IPS-NIHi7 (cell line): ENCODE data around the gene ARNT2.

Experiments used
- DNase-seq: peaks from one replicate; pipeline ENCODE4 v3.0.0; 2012; ENCODE audit warnings: mixed read lengths; ENCODE audit errors: extremely low spot score

The ARNT2 gene

DNA sequence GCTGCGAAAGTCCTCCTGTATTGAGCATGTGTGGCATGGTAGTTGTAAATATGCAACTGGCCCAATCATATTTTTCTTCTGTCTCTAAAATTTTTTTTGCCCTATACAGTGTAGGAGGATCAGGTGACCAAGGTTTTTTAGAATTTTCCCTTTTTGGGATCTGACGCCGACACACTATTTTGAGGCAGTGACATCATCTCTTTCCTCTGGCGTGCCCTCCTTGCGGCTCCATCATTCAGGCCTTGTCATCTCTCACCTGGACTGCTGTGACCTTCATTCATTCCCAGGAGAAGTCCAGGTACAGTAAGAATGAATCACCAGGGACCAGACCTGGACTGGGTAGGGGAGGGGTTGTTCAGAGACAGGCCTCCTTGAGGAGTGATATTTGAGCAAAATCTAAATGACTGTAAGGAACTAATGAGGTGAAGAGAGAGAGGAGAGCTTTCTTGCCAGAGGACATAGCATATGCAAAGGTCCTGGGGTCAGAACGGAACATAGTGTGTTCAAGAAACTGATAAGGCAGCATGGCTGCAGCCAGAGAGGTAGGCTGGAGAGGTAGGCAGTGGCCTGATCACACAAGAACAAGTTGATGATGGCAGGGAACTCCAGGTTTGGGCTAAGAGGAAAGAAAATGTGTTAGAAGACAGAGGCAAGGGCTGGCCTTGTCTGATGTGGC lies 38.7 kb downstream of the ARNT2 start:
- DNase-seq, result no peak

DNA sequence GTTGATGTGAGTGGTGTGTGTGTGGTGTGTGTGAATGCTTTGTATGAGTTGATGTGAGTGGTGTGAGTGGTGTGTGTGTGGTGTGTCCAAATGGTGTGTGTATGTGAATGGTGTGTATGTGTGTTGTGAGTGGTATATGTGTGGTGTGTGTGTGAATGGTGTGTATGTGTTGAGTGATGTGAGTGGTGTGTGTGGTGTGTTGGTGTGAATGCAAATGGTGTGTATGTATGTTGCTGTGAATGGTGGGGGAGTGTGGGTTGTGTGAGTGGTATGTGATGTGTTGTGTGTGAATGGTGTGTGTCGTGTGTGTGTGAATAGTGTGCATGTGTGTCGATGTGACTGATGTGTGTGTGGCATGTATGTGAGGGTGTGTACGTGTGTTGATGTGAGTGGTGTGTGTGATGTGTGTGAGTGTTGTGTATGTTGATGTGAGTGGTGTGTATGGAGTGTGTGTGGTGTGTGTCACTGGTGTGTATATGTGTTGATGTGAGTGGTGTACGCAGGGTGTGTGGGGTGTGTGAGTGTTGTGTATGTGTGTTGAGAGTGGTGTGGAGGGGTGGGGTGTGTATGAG lies 40.6 kb downstream of the ARNT2 start:
- DNase-seq, result no peak

DNA sequence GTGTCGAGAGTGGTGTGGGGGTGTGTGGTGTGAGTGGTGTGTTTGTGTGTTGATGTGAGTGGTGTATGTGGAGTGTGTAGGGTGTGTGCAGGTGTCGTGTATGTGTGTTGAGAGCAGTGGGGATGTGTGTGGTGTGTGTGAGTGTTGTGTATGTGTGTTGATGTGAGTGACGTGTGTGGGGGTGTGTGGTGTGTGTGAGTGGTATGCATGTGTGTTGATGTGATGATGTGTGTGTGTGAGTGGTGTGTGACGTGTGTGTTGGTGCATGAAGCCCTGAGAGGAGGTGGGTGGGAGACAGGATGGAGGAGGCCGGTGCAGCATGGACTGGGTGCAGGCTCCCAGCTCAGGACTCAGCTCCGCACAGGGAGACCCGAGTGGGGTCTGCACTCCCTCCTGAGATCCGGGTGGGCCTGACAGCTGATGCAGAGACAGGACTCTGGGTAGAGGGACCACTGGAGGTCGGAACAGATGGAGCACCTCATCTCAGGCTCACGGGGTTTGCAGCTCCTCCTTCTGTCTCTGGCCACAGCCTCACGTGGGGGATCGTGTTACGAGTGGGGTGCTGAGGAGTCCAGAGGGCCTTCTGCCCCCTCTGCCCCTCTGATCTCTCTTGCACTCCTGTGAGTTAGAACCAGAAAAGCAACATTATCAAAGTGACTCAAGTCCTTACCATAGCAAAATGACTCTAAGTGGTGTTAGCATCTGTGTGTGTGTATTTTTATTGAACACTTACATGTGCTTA lies 41.3 kb downstream of the ARNT2 start:
- DNase-seq, result no peak

- no peak for DNase-seq
Measured at GRCh38 chr15:80447077-80447476, 42.9 kb downstream of the ARNT2 start.

DNA sequence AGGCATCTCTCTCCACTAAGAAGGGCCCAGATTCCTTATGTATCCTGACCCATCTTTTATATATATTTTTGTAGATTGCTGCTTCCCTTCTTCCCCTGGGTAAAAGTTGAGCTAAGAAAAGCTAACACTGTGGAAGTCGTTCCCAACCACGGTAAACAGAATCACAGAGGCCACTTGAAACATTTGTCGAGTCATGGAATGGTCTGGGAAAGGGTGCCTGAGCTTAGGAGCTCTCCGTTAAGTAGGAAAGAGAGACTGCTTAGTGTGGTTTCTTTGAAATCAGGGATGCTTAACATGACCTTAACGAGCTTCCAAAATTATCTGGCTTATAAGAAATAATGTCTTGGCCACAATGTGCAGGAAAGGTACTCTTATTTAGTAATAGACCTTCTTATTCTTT lies 45.6 kb downstream of the ARNT2 start:
- DNase-seq, result no peak

DNA sequence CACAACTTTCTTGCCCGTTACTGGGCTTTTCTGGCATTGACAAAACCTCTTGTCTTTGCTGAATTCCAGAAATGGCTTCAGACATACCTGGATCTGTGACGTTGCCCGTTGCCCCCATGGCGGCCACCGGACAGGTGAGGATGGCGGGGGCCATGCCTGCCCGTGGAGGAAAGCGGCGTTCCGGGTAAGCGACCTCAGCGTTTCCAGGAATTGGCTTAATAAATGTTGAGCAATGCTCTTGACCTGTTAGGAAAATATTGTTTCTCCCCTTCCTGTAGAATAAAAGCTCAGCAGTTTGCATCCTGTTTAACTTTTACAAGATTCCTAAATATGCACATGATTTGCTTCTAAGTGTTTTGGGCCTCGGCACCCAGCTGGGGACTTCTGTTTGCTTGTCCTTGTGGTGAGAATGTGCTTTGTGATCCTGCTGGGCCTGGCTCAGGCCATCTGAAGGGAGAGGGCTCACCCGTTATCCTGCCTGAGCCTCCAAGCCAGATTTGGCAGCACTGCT lies 46.7 kb downstream of the ARNT2 start:
- peak; percentile 53 for DNase-seq

DNA sequence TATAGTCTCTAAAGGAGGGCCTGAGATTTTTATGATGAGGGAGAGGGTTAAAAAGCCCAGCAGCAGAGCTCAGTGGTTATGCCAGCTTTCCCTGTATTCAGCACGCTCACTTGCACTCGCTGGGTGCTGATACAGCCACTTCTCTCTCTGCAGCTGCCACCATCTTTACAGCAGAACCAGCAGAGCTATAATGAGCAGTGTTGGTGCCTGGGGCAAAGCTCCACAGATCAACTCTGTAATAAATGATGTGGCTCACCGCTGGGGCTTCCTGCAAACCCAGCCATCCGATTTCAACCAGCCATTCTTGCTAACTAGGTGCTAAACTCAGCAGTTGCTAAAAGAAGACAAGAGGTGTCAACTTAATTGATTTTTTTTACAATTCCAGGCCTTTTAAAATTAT lies 48.0 kb downstream of the ARNT2 start:
- no peak for DNase-seq

DNA sequence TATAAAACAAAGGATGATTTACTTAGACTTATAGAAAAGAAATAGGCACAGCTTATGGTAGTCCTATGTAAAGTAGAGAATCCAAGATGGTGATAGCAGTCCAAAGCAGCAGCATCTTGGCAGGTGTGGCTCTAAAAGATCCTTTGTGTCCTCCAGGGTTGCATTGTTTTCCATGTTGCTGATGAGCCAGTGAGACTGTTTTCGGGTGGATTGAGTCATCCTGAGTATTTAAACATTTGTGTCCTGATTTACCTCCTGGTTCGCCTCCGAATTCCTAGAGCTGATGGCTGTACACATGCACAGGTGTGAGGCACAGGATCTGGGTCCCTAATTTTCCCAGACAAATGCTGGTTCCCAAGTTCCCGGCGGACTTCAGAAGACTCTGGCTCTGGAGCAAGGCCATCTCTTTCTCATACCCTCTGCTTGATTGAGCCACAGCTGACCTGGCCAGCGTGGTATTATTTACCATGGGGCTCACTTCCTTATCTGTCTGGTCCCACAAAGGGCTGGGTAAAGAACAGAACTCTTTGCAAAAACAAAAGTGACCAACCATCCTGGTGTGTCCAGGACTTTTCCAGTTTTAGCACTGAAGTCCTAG lies 51.0 kb downstream of the ARNT2 start:
- DNase-seq, result no peak

GRCh38 chr15:80455668-80456442 lies 51.7 kb downstream of the ARNT2 start:
- DNase-seq, result peak; percentile 79

DNA sequence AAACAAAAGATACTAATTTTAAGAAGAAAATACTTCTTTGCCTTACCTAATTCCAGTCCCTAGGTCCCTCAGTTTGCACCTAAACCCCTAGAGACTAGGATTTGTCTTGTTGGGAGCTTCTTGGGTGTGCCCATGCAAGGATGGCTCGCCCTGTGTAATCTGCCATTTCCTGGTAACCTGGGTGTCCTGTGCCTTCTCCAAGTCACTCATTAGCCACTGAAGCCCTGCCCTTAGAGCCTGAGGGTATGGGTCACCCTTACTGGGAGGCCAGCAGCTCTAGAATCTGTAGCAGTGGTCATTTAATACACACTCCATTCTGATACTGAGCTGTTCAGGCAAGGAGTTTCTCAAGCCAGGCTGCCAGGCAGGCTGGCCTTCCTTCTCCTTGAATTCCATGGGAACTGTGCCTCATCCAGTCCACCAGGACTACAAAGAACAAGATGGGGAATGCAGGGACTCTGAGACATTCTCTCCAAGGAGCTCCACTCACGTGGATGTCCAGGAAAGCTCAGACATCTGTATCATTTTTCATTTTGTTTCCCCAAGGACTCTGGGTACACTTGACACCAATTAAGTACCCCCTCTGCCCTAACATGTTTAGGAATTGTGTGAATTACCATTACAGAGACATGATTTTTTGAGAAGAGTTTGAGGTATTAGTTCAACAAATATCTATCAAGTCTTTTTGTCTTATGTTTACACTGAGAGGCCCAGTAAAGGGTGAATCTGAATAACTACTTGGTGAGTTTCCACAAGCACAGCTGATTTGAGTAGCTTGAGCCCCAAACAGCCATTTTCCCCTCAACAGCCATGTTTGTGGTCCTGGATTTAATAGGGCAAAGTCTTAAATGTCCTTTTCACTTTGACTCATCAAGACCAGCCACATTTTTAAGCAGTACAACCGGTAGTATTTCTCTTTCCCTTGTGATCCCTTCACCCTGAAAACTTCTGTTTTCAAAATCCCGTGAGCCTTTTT lies 52.6 kb downstream of the ARNT2 start:
- no peak for DNase-seq

- DNase-seq, result no peak
Measured at GRCh38 chr15:80457896-80458295, 53.7 kb downstream of the ARNT2 start.

DNA sequence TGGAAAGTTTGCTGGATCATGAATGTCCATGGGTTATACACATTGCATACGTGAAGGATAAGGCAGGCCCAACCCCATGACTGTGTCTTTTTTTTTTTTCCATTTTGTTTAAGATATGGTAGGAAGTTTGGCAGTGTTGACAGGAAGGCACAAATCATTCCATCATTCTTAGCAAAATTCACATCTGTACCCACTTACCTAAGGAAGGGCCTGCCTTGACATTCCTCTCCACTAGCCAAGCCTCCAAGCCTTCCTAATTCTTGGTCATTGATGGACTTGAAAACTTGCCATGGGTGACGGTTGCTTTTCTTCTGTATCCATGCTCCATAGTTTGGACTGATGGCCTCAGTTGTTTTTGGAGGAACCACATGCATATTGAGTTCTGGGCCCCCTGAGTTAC lies 54.4 kb downstream of the ARNT2 start:
- no peak for DNase-seq

DNA sequence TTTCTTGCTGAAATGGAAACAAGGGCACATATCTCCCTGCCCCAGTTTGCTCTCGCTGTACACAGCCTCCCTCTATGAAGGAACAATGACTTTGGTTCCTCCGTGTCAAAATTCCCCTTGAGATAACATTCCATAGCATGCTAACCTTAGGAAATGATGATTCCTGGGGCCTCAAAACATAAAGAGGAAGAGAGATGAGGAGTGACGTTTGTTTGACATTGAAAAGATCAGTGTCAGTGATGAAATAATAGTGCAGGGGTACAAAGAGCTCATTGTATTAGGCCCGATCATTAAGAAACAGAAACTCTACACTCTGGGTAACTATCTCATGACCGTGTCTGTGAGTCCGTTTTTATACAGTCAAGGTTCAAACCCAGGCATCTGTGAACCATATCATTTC lies 55.2 kb downstream of the ARNT2 start:
- no peak for DNase-seq

DNA sequence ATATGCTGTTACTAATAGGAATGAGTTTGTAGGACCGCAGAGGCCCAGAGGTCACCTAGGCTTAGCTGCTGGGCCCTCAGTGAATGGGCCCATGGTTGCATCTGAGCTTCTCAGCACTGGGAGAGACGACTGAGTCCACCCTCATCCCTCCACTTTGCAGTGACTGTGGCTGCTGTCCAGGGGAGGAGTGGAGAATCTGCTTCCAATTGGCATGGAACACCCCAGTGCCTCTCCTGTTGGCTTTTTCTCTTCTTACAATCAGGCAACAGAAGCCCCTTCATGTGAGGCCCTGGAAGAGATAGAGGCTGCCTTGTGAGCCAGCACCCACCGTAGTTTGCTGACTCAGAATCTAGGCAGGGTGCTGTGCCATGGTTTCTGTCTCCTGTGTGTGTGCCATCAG lies 55.6 kb downstream of the ARNT2 start:
- DNase-seq, result no peak

DNA sequence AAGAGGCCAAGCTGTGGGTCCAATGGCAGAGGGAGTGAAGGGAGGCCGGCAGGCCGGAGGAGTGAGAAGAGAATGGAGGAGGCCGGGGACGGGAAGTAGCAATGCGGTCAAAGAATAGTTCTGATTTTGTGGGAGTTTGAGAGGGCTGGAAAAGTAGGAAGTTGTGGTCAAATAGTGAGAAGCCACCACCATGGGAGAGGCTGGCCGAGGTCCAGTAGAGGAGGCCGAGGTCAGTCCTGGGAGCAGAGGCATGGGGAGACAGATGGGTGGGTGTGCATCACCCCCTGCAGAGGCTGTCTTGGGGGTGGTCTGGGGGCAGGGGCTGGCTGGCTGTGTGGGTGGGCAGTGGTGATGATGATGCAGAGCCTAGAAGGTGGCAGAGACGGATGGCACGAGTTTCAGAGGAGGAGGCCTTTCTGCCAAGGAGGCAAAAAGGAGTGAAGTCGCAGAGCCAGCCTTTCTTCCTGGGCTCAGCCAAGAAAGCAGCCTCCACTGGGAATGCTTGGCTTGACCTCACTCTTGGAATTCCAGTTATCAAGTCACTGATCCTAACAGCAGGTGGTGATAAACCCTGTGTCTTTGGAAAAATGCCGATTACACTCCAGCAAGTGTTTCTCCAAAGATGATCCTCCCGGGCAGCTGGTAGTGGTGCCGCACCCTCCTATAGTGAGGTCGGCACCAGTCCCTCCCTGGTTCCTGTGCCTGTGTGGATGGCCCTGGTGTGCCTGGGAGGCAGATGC lies 57.3 kb downstream of the ARNT2 start:
- no peak for DNase-seq

DNA sequence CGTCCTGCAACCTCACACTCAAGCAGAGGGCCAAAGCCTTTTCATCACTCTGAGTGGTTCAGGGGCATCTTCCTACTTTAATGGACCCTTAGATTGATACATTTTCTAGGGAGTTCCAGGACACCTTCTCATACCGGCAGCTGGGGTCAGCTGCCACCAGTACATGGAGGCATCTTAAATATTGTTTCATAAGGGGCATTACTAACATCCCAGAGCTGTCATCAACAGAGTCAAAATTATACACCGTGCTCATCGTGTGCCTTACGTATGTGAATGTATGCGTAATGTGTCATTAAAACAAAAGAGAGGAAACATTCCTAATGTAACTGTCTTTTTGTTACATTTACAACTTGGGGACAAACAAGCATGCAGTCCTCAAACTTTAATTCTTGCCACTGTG lies 57.9 kb downstream of the ARNT2 start:
- no peak for DNase-seq

GRCh38 chr15:80462836-80463512 lies 58.8 kb downstream of the ARNT2 start:
- DNase-seq, result no peak

- DNase-seq, result no peak
Measured at GRCh38 chr15:80464951-80465625, 60.9 kb downstream of the ARNT2 start.

GRCh38 chr15:80465626-80466005 lies 61.4 kb downstream of the ARNT2 start:
- no peak for DNase-seq
